AG09319 (cell line): Measurements from ENCODE around the gene PODXL2.

Source experiments
- DNase-seq: peaks from one replicate; pipeline ENCODE4 v3.0.0-alpha.2; 2010; ENCODE audit warnings: low read depth; ENCODE audit errors: extremely low read depth
- TF ChIP-seq, protein P1 (sequence below): IDR thresholded peaks from 2 replicates; pipeline ENCODE4 v1.5.1; 2011; ENCODE audit warnings: low read depth, mild to moderate bottlenecking, inconsistent platforms, low read length, moderate library complexity

Gene PODXL2

DNA sequence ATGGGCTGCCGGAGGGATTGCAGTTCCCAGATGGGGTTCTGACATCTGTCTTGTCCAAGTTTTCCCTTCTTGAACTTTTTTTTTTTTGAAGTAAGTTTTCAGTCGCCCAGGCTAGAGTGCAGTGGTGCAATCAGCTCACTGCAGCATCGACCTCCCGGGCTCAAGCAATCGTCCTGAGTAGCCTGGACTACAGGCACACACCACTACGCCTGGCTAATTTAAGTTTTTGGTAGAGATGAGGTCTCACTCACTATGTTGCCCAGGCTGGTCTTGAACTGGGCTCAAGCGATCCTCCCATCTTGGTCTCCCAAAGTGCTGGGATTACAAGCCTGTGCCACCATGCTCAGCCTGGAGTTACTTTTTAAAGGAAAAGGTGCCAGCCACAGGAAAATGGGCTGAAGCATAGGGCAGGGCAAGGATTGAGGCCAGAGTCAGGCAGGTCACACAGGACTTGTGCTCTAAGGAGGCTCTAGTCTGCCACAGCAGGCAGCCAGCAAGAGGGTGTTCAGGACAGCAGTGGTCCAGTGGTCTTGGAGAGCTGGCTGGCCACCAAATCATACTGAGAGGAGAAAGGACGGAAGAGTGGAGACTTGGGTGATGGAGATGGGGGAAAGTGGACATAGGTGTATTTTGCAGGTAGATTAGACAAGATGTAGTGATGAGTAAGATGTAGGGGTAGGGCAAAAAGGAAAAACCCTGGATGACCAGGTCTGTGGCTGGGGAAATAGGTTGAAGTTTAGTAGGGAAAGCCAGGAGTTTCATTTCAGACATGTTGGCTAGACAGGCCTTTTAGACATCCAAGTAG lies 6.0 kb upstream of the PODXL2 start:
- no peak for DNase-seq
- TF ChIP-seq, protein P1, sequence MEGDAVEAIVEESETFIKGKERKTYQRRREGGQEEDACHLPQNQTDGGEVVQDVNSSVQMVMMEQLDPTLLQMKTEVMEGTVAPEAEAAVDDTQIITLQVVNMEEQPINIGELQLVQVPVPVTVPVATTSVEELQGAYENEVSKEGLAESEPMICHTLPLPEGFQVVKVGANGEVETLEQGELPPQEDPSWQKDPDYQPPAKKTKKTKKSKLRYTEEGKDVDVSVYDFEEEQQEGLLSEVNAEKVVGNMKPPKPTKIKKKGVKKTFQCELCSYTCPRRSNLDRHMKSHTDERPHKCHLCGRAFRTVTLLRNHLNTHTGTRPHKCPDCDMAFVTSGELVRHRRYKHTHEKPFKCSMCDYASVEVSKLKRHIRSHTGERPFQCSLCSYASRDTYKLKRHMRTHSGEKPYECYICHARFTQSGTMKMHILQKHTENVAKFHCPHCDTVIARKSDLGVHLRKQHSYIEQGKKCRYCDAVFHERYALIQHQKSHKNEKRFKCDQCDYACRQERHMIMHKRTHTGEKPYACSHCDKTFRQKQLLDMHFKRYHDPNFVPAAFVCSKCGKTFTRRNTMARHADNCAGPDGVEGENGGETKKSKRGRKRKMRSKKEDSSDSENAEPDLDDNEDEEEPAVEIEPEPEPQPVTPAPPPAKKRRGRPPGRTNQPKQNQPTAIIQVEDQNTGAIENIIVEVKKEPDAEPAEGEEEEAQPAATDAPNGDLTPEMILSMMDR: no peak

DNA sequence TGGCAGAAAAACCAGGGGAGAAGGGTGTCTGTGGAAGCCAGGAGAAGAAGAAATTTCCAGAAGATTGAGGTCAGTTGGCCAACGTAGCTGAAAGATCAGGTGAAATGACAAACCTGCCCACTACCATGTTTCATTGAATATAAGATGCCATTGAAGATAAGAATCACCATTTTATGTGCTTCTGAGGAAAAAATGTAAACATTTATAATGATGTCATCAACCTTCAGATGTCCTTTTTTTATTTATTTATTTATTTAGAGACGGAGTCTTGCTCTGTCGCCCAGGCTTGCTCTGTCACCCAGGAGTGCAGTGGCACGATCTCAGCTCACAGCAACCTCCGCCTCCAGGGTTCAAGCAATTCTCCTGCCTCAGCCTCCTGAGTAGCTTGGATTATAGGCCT lies 4.9 kb upstream of the PODXL2 start:
- no peak for DNase-seq
- TF ChIP-seq, protein P1: no peak

DNA sequence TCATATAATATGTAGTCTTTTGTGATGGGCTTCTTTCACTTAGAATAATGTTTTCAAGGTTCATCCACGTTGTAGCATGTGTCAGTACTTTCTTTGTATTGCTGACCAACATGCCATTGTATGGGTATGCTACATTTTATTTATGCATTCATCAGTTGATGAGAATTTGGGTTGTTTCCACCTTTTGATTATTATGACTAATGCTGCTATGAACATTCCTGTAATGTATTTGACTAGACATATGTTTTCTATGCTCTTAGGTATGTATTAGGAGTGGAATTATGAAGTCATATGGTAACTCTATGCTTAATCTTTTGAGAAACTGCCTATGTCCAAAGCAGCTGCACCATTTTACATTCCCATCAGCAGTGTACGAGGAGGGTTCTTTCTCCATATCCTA lies 3.2 kb upstream of the PODXL2 start:
- TF ChIP-seq, protein P1: no peak
- no peak for DNase-seq

DNA sequence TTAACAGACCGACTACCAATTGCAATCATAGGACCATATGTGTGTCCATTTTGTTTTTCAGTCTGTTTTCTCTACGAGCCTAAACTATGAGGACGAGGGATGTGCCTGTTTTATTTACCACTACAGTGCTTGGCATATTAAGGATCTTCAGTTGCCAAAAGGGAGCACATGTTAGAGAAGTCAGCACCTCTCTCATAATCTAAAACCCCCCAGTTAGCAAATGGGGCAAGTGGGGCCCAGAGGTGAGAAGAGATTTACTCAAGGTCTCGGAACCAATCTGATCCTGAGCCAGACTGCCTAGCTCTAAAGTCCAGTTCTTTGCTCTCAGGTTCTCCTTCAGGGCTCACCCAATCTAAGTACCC lies 578 bp upstream of the PODXL2 start:
- TF ChIP-seq, protein P1: no peak
- DNase-seq: no peak

DNA sequence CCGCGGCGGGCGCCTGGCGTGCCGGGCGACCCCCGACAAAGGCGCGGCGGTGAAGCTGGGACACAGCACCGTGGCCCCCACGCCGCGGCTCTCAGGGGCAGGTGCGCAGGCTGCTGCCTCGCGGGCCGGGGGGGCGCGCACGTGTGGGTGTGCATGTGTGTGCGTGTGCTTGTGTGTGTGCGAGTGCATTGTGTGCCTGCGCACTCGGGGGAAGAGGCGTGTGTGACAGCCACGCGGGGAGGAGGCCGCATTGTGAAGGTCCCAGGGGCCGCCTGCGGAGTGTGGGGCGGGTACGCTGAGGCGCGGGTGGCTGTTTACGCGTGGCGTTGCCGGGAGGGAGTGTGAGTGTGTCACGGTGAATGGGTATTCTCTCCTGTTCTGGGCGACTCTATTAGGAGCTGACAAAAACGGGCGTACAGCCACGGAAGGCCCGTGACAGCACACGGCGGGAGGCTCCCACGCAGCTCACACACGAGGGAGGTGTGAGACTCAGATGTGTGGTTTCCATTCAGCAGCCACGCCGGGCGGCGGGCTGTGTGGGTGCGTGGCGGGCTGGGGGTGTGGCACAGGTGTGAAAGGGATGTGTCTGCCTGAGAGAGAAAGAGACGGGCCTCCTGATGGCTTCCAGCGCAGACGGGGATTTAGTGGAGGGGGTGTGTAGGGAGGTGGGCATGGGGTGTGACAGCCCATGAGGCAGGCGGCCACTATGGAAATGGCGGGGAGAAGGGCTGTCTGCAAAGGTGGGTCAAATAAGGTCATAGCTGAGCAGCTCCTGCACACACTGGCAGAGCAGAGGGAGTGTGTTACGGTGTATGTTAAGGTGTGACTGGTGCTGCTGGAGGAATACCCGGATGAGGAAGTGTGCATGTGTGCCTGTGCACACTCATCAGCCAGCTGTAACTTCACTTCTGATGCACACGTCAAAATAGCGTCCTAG lies 750 bp downstream of the PODXL2 start:
- DNase-seq: no peak
- TF ChIP-seq, protein P1: no peak

DNA sequence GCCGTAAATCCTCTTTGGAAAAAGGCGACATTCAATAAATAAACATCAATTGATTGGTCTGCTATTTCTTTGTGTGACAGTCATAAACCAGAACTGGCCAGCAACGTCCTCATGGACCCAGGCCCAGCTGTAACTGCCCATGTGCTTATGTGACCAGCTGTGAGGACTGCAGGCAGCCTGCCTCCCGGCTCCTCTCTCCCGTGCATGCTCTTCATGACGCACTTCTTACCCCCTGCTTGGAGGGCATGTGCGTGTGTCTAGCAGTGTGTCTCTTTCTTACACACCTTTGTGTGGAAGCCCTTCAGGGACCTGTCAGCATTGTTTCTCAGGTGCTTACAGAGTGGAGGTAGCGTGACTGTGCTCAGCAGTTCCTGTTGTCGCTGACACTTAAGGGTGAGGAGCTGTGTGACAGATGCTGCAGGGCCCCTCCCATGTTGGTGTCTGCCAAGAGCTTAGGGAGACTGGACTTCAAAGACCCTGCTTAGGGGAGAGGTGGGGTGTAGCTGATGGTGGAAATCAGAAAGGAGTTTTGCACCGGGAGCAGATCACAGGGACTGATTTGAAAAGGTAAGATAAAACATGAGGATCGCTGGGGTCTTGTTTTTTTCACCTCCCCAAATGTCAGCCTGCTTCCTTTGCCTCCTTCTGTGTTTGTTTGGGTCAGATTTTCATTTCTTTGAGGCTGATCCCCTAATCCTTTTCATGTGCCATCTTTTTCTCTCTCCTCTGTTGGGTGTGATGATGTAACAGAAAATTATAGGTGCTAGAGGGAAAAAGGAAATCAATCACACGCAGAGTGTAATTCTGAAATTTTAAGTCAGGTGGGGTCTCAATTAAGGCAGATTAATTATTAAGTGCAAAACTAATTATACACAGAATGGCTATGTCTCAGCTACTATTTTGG lies 2.1 kb downstream of the PODXL2 start:
- no peak for DNase-seq
- TF ChIP-seq, protein P1: no peak
